HL-60/S4 (cell line): Measurements from ENCODE around the gene ITGB3.
"Not testable (repeated sequence)": the region's sequence is repeated elsewhere in the genome, so short reads cannot be mapped to it uniquely, and the experiment has no call there.

Experiments used
- in situ Hi-C: fragments of 300-500 bp; cut with MboI; formaldehyde crosslinking; loops from 2 replicates; pipeline ENCODE4 v1.14.3; 2022; ENCODE audit warnings: low sequenced_read_pairs

ITGB3 gene

DNA sequence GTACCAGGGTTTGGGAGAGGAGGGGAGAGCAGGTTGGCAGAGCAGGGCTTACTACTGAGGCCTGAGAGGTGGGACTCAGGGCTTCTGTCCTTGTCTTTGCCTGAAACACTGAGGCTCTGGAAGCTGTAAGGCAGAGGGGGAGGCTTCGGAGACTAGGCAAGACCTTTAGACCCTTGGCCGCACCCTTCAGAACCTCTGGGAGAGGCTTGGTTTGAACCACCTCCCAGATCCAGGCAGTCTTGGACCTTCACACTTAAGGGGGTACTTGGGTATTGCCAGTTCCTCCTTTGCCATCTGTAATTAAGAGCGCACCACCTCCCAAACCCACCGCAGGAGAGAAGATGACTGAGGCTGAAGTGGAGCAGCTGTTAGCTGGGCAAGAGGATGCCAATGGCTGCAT, 31.6 kb upstream of the ITGB3 start:
- in situ Hi-C loops, result no loop called here

GRCh38 chr17:47223007-47223406, 30.6 kb upstream of the ITGB3 start:
- in situ Hi-C loops, result no loop called here

DNA sequence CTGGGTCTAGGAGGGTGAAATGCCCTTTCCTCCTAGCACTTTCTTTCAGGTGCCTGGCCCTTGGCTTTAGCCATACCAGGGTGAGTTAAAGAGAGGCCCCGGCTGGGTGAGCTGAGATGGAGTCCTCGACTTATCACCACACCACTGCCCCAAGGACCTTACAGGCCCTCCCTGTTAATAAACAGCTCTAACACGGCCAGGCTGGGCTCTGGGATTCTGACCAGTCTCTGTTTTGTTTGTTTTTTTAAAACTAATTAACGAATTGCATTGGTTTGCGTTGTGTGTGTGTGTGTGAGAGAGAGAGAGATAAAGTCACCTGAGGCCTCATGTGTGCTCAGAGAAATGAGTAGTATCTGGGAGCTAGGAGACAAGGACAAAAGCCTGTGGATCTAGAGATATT, 30.2 kb upstream of the ITGB3 start:
- in situ Hi-C loops, result no loop called here

DNA sequence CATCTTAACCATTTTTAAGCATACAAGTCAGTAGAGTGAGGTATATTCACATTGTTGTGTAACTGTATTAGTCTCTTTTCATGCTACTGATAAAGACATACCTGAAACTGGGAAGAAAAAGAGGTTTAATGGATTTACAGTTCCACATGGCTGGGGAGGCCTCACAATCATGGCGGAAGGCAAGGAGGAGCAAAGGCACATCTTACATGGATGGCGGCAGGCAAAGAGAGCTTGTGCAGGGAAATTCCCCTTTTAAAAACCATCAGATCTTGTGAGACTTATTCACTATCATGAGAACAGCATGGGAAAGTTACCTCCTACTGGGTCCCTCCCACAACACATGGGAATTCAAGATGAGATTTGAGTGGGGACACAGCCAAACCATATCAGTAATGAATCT, 29.6 kb upstream of the ITGB3 start:
- in situ Hi-C loops, result not testable (repeated sequence)

DNA sequence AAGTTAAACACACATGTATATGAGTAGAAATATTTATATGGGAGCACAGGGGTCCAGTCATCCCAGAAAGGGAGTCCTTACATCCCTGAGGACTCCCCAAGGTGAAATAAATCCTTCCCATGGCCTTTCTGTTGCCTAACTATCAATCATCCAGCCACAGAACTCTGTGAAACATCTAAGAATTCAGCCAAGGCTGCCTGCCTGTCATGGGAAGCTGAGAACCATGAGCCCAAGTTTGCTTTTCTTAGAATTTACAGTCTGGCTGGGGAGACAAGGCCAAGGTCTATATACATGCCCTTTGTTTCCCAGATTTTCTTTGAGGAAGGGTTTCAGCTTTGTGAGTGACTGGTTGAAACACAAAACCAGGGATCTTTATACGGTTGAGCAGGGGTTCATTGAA, 28.7 kb upstream of the ITGB3 start:
- in situ Hi-C loops, result loop anchor here (5.0 kb wide), 1 partner anchor 77 kb away; no protein-coding TSS in a partner anchor

DNA sequence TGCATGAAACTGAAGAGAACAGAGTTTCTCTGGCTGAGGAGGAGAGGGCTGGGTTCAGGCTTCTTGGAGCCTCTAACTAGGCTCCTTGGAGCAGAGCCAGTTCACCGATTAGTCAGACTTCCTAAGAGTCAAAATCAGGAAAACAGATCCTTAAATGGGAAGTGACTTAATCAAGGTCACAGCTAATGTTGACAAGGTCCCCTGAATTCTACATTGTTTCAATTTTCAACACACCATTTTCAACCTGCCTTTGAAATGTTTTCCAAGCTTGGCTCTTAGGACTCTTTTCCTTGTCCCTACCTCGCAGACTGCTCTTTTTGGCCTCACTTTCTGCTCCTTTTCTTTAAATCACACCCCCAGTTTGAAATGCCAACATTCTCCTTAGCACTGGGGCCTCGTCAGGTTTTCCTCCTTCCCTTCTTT, 28.2 kb upstream of the ITGB3 start:
- in situ Hi-C loops, result loop anchor here (5.0 kb wide), 1 partner anchor 77 kb away; no protein-coding TSS in a partner anchor

DNA sequence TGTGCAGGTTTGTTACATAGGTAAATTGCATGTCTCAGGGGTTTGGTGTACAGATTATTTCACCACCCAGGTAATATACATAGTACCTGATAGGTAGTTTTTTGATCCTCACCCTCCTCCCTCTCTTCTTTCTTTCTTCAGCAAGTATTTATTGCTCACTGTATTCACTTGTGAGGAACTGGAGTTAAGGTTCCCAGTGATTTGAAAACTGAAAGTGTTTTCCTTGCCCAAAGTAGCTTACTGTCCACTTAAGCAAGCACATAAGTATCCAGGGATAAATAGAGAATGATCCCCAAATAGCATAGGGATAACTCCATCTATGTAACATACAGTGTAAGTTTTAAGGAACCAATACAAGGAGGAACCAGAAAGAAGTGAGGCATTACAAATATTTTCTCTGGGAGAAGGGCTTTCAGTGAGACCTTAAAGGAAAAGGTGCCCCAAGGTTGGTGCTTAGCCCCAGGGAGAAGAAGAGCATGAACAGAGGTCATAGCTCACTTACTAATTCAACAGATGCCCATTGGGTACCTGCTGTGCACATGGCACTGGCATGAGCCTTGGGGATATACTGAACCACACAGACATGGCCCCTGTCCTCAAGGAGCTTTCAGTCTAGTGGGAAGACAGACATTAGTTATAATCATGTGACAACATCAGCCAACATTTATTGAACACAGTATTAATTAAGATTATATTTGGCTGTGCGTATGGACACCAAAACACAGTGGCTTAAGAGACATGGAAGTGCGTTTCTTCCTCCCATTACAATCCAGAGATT, 27.5 kb upstream of the ITGB3 start:
- in situ Hi-C loops, result loop anchor here (5.0 kb wide), 1 partner anchor 76 kb away; no protein-coding TSS in a partner anchor

DNA sequence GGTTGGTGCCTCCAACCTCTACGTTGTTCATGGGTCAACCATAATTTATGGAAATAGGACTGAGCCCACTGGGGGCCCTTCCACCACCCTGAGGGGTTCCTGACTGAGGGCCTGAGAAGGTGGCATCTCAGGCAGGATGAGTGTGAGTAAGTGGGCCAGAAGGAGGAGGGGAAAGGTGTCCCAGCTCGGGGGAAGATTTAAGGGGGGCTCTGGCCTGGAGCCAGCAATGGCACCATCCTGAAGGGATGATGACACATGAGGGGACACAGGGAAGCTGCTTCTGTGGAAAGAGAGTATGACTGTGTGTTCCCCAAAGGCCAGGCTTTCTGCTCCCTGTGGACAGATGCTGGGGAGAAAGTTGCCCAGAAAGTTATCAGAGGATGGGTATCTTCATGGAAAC, 25.8 kb upstream of the ITGB3 start:
- in situ Hi-C loops, result loop anchor here (5.0 kb wide), 1 partner anchor 74 kb away; no protein-coding TSS in a partner anchor

- in situ Hi-C loops, result loop anchor here (5.0 to 10.0 kb wide), 2 partner anchors 73 to 385 kb away; no protein-coding TSS in a partner anchor
These were observed 23.8 kb upstream of the ITGB3 start for GRCh38 chr17:47229535-47230443.

- in situ Hi-C loops, result loop anchor here (10.0 kb wide), 1 partner anchor 384 kb away; no protein-coding TSS in a partner anchor
These were observed 22.8 kb upstream of the ITGB3 start for GRCh38 chr17:47230864-47231263.

DNA sequence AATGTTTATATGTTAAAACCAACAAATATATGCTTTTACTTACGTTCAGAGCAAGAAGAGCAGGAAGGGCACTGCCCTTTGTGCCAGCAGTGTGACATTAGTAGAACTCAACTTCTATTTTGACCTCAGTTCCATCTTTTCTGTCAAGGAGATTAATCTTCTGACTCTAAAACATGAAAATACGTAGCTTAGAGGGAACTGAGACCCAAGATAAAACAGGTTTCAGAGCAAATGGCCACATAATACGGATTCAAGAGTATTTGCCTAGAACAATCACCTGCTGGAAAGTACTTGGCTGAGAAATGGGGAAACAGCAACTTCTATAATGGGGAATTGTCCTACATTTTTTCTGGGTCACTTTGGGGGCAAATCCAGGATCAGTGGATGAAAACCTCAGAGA, 22.3 kb upstream of the ITGB3 start:
- in situ Hi-C loops, result loop anchor here (10.0 kb wide), 1 partner anchor 383 kb away; no protein-coding TSS in a partner anchor

- in situ Hi-C loops, result loop anchor here (10.0 kb wide), 1 partner anchor 383 kb away; no protein-coding TSS in a partner anchor
These were observed 21.8 kb upstream of the ITGB3 start for GRCh38 chr17:47231866-47232265.

- in situ Hi-C loops, result loop anchor here (10.0 kb wide), 1 partner anchor 382 kb away; no protein-coding TSS in a partner anchor
These were observed 21.2 kb upstream of the ITGB3 start for GRCh38 chr17:47232465-47232864.

DNA sequence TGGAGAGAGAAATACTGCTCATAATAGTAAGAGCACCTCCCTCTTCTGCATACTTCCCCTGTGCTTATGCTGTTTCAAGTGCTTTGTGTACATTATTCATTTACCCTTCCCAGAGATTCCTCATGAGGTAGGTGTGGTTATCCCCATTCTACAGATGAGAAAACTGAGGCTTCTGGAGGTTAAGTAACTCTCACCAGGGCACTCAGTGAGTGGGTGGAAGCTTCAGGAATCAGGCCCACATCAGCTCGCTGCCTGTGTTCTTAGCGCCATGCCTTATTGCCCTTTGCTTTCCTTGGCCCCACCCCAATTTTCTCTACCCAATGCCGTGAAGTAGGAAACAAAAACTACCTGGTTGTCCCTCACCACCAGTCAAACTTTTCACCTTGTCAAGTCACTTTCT, 18.1 kb upstream of the ITGB3 start:
- in situ Hi-C loops, result loop anchor here (10.0 kb wide), 1 partner anchor 379 kb away; no protein-coding TSS in a partner anchor

GRCh38 chr17:47235923-47236322, 17.7 kb upstream of the ITGB3 start:
- in situ Hi-C loops, result loop anchor here (10.0 kb wide), 1 partner anchor 379 kb away; no protein-coding TSS in a partner anchor

- in situ Hi-C loops, result loop anchor here (10.0 kb wide), 1 partner anchor 377 kb away; no protein-coding TSS in a partner anchor
These were observed 15.8 kb upstream of the ITGB3 start for GRCh38 chr17:47237841-47238240.

- in situ Hi-C loops, result loop anchor here (10.0 kb wide), 1 partner anchor 376 kb away; no protein-coding TSS in a partner anchor
These were observed 15.2 kb upstream of the ITGB3 start for GRCh38 chr17:47238321-47239010.

DNA sequence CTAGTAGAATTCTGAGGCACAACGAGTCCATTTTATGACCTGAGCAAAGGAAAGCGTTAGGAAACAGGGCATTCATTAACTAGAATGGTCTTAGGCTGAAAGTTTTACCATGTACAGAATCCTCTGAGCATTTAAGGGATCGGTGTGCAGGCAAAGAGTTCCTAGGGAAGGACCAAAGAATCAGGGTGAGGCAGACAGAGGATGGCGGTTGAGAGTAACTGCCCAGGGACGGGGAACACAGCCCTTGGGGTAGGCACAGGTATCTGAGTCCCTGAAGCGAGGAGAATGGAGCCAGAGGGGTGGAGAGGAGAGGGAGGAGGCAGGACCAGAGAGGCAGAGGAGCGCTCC, 14.0 kb upstream of the ITGB3 start:
- in situ Hi-C loops, result loop anchor here (10.0 kb wide), 1 partner anchor 375 kb away; no protein-coding TSS in a partner anchor

DNA sequence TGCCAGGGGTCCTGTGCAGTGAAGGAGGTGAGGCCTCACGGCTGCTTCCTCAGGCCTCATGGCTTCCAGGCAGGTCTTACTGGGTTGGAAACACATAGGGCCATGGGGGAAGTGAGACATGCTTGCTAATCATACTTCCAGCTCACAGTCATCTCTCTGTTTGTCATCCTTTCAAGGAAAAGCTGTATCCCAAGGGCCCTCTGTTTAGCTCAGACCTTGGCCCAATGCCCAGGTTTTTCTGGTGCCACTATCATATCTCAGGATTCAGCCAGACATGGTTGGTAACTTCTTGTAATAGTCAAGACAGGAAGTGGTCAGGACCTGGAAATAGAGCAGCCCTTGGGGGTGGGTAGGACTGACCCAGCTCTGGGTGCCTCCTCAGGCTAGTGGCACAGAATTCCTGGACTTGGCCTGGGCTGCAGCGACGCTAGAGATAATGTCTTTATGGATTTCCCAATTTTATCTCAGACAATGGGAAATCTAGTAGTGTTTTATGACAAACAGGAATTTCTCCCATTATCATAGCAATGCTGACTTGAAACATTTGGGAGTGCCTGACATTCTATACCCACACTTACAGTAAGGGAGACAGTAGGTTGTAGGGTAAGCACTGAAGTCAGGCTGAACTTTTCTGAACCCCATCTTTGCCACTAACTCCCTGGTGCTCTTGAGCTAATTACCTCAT, 13.5 kb upstream of the ITGB3 start:
- in situ Hi-C loops, result loop anchor here (10.0 kb wide), 1 partner anchor 375 kb away; no protein-coding TSS in a partner anchor

GRCh38 chr17:47240806-47241205, 12.8 kb upstream of the ITGB3 start:
- in situ Hi-C loops, result no loop called here
